GM18526 (cell line): ENCODE data around the gene CCDC107.

ENCODE experiments used
- POLR2A ChIP-seq: IDR thresholded peaks from 3 replicates; pipeline ENCODE4 v1.6.1; 2011; ENCODE audit not compliant: insufficient read length; ENCODE audit errors: extremely low read depth

CCDC107 gene

DNA sequence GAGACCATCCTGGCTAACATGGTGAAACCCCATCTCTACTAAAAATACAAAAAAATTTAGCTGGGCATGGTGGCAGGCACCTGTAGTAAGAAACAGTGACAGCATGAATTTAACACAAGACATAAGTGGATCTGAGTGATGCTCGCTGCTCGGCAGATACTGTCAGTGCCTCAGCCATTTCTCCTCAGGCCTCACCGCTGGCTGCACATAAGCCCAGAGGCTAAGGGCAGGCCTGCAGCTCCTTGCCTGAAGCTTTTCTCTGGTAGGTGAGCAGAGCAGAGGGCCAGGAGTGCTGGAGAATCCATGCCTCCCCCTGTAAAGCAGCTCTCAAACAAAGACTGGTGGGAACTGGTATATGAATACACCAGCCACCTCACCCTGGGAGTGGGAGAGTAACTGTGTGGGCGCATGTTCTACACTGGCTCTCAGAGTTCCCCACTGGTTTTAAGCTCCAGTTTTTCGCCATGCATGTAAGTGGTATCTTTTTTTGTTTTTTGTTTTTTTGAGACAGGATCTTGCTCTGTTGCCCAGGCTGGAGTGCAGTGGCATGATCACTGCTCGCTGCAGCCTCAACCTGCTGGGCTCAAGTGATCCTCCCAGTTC, 29.6 kb upstream of the CCDC107 start:
- TF ChIP-seq POLR2A = no peak

DNA sequence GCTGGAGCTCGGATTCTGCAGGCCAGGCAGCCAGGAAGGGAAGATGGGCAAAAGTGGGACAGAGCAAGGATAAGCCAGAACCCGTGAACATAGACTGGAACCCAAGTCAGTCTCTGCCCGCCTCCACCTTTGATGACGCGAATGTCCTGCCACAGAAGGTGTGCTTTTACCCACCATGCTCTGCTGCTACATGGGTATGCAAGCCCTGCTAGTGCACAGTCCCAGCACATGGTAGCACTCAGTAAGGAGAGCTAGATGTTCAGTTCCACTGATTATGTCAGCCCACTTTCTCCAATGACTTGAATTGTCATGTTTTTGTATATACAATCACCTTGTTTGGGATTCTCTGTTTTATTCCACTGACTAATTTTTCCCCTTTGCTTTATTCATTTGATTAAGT, 28.5 kb upstream of the CCDC107 start:
- no peak for TF ChIP-seq POLR2A

DNA sequence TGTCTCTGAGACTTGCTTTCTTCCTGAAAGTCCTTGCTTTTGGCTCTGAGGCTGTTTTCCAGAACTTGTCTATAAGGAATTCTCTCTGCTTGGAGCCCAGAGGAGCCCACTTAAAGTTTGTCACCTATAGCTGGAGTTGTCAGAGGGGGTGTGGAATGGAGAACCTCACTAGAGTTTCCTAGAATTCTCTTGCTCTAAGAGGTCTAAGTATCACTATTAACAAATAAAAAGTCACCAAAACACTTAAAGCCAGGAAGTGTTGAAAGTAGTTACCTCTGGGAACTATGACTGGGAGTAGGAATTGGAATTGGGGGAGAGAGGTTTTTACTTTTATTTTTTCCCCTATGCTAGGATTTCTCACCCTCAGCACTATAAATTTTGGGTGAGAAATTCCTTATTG, 22.4 kb upstream of the CCDC107 start:
- no peak for TF ChIP-seq POLR2A

DNA sequence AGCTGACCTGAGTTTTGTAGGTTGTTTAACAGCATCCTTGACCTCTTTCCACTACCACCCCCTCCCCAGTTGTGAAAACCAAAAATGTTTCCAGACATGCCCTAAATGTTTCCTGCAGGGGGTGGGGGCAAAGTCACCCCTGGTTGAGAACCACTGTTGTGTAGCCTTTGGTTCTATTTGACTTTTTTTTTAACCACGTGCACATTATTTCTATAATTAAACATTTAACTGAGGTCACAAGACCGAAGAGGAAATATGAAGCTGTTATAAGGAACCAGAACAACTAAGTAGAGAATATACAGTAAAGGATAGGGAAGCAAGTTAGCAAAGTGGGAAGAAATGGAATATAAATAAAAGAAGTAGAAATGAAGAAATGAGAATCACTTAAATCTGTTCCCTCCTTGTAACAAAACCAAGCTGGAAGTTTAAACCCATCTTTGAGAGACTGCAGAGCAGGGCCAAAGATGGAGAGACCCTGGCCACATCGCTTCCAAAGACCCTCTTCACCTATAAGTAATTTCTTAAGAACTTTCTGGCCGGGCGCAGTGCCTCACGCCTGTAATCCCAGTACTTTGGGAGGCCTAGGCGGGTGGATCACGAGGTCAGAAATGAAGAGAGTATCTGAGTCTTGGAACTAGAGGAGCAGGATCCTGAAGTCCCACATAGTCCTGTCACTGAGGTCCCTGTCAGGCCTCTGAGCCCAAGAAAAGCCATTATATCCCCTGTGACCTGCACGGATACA, 21.8 kb upstream of the CCDC107 start:
- TF ChIP-seq POLR2A = no peak

DNA sequence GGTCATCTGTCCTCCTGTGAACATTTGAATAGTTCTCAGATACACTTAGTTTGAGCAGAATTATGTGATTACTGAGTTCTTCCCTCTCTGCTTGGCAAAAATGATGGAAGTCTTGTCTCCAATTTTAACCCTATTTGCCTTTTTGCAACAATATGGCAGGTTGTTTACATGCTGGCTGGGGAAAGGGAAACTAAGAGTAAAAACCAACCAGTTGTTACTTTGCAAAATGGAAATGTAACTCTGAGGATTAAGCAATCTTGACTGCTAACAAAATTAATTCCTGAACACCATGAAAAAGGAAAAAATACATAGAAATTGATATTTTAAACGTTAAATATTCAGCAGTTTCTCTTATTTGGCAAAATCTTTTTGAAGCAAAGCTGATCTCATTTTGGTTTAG, 18.5 kb upstream of the CCDC107 start:
- no peak for TF ChIP-seq POLR2A

DNA sequence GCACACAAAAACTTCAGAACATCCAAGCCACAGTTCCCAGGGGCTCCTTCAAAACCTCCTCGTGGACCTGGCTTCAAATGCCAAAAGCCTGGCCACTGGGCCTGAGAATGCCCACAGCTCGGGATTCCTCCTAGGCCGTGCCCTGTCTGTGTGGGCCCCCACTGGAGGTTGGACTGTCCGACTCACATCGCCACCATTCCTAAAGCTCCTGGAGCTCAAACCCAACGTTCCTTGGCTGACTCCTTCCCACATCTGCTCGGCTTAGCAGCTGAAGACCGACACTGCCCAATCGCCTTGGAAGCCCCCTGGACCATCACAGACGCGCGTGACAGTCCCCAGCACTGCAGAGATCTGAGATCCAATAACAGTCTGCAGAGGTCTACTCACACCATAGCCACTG, 15.0 kb upstream of the CCDC107 start:
- TF ChIP-seq POLR2A = no peak

DNA sequence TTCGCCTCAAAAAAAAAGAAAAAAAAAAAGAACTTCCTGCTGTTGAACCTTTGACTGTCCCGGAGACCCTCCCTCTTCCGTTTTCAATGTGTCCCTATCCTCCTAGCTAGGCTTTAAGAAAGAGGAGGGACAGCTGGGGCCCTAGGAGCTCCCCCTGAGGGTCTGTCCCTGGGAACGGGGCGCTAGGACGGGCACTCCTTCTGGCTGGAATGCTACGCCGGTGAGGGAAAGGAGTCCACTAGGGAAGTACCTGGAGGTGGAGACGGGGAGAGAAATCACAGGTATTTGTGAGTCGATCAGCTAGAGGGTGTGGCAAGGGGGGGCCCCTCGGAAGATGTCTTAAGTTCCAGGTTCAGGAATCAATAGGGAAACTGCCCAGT, 11.9 kb upstream of the CCDC107 start:
- no peak for TF ChIP-seq POLR2A

DNA sequence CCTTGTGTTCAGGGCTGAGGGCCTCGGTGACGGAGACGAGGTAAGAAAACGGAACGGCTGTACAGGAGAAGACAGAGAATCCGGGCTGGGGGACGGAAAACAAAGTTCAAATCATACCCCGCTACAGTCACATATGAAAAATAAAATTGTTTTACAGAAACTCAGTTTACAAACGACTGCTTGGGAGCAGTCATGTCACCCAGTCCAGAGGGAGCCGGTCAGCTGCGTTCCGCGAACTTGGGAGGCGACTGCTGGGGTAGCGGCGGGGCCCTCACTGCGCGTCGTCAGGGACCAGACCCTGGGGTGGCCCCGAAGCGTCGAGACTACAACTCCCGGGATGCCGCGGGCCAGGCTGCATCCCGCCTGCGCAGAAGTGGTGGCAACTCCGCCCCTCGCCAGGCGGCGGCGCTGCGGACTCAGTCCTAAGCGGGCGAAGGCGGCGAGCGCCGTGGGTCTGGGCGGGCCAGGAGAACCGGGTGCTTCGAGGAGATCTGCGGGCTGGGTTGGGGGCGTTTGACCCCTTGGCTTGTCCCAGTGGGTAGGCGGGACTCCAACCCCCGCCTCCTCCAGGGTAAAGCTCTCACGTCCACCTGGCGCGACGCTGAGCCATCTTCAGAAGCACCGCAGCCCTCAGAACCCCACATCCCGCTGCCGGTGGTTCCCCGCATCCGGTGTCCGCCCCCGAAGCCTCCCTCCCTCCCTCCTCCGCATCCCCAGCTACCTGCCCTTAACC, 11.4 kb upstream of the CCDC107 start:
- TF ChIP-seq POLR2A = peak; percentile 64

DNA sequence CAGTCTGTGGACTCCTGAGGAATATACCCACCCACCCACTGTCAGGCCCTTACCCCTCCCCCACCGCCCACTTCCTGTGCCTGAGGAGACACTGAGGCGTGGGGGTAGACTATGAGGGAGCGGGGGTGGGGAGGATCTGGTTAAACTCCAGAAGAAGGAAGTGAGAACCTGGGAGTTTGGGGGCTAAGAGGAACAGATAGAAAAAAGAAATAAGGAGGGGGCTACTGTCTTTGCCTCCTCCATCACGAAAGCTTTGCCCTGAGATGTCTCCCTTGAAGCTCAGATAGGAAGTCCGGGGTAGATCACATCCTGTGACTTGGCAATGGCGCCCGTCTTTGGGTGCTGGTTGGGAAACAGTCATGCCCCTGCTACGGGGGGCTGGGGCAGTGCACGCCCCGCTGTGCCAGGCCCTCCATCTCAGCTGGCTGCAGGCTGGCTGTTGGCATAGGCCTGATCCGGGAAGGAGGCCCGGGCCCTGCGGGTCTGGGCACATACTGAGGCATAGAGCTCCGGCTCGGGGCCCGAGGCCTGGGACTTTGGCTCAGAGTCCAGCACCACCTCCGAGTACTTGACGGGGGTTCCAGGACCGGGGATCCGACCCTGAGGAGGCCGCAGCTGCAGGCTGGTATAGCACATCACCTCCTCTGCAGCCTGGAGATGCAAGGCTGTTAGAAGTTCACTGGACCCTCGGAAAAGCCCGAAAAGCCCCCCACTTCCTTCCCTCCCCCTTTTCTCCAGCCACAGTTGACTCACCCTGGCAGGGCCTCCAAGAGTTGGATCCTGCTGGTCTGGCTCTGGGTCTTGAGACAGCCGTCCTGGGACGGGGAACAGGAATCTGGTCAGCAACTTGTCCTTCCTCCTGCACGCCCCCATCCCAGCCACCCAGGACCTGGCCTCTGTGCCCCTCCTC, 8.4 kb upstream of the CCDC107 start:
- TF ChIP-seq POLR2A = peak; percentile 45

DNA sequence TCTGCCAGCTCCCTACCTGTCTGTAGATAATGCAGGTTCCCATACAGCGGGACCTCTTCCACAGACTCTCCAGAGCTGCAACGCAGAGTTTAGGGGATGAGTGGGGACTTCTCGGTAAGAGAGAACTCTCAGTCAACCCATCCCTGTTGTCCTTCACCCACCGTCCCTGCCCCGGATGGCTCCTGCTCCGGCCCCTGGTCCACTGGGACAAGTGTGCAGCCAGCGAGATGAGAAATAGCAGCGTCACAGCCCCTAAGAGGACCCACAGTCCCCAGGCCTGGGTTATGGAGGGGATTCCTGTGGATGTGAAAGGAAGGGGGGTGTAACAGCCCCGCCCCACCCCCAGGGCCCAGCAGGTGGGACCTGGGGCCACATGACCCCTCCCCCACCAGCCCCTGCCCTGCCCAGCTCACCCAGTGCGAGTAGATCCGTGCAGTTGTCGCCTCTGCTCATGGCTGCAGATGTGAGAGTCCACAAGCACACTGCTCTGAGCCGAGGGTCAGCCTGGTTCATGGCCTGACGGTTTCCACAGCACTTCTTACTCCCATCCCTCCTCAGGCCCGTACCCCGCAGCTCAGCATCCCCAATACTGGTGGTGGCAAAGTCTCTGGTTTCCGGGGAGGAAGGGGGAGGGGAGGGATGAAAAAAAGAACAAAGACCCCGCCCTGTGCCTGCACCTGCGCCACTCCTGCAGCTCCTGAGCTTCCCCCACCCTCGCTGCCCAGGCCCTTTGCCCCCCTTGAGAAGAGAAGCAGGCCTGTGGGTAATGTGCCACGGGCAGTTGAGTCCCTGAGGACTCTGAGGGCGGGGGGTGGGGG, 7.5 kb upstream of the CCDC107 start, which contains the start of gene SIT1:
TSS of gene SIT1 (minus strand) at position 591 of the 818 bp plus-strand sequence. CDS start at position 513, 78 bp downstream.
- TF ChIP-seq POLR2A = peak; percentile 52

DNA sequence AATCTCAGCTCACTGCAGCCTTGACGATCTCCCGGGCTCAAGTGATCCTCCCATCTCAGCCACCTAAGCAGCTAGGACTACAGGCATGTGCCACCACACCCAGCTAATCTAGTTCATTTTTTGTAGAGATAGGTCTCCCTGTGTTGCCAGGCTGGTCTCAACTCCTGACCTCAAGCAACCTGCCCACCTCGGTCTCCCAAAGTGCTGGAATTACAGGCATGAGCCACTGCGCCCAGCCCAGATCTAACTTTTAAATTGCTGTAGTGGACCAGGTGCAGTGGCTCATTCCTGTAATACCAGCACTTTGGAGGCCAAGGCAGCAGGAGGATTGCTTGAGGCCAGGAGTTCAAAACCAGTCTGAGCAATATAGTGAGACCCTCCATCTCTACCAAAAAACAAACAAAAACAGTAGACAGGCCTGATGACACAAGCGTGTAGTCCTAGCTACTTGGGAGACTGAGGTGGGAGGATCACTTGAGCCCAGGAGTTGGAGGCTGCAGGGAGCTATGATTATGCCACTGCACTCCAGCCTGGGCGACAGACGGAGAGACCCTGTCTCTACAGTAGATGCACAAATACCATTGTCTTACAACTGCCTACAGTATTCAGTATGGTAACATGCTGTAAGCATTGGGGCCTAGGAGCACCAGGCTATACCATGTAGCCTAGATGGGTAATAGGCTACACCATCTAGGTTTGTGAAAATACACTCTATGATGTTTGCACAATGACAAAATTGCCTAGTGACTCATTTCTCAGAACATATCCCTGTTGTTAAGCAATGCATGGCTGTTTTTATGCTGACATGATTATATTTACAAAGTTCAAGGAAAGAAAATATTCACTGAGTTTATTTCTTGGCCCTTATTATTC, 5.9 kb upstream of the CCDC107 start:
- no peak for TF ChIP-seq POLR2A

DNA sequence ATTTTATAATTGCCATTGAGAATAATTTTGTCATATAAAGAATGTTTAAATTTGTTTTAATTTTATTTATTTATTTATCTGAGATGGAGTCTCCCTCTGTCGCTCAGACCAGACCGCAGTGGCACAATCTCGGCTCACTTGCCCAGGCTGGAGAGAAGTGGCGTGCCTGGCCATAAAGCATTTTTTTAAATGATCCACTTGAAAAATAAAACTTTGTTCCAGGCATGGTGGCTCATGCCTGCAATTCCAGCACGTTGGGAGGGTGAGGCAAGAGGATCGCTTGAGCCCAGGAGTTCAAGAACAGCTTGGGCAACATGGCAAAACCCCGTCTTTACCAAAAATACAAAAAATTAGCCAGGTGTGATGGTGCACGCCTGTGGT, 5.3 kb upstream of the CCDC107 start:
- TF ChIP-seq POLR2A = no peak

DNA sequence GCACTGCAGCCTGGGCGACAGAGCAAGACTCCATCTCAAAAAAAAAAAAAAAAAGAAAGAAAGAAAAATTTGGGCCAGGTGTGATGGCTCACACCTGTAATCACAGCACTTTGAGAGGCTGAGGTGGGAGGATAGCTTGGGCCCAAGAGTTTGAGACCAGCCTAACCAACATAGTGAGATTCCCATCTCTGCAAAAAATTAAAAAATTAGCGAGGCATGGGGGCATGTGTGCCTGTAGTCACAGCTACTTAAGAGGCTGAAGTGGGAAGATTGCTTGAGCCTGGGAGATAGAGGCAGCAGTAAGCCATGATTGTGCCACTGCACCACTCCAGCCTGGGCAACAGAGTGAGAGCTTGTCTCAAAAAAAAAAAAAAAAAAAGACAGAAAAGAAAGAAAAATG, 4.5 kb upstream of the CCDC107 start:
- no peak for TF ChIP-seq POLR2A
